Mesenchymal stem cell (in vitro differentiated cells and primary cell): ENCODE results near the gene TCP11.

Experiments
- DNase-seq: peaks from one replicate; pipeline ENCODE4 v3.0.0-alpha.2; 2013
- H2AFZ ChIP-seq: one replicate; pipeline ENCODE4 v1.6.1; 2013; ENCODE audit warnings: low read depth, mild to moderate bottlenecking, control low read depth, inconsistent platforms, low read length, moderate library complexity
- H2AK5ac ChIP-seq: 2 replicates; pipeline ENCODE4 v1.6.1; 2013; ENCODE audit warnings: low read length, moderate library complexity, mild to moderate bottlenecking, inconsistent platforms; ENCODE audit not compliant: severe bottlenecking
- H2BK120ac ChIP-seq: one replicate; pipeline ENCODE4 v1.6.1; 2013; ENCODE audit warnings: low read depth, mild to moderate bottlenecking, inconsistent platforms, low read length, moderate library complexity
- H2BK12ac ChIP-seq, 2 experiments: one replicate each; pipeline ENCODE4 v1.6.1; 2013; ENCODE audit warnings: inconsistent platforms in 2 of 2, low read length in 2 of 2, mild to moderate bottlenecking in 2 of 2, moderate library complexity in 2 of 2, control low read depth in 1 of 2
- H2BK15ac ChIP-seq: one replicate; pipeline ENCODE4 v1.6.1; 2013; ENCODE audit warnings: mild to moderate bottlenecking, low read depth, inconsistent platforms; ENCODE audit not compliant: poor library complexity, severe bottlenecking
- H2BK5ac ChIP-seq: 2 replicates; pipeline ENCODE4 v1.6.1; 2013; ENCODE audit warnings: low read depth, mild to moderate bottlenecking, low read length, control low read depth, inconsistent platforms; ENCODE audit not compliant: poor library complexity, severe bottlenecking
- H3K14ac ChIP-seq, 2 experiments: one replicate each; pipeline ENCODE4 v1.6.1; 2013; ENCODE audit warnings: inconsistent platforms in 2 of 2, low read length in 2 of 2, control low read depth in 1 of 2, mild to moderate bottlenecking in 1 of 2, moderate library complexity in 1 of 2
- H3K18ac ChIP-seq, 2 experiments: one replicate each; pipeline ENCODE4 v1.6.1; 2013; ENCODE audit warnings: inconsistent platforms in 2 of 2, low read length in 2 of 2, control low read depth in 1 of 2, low read depth in 1 of 2, mild to moderate bottlenecking in 1 of 2
- H3K23ac ChIP-seq, 2 experiments: one replicate each; pipeline ENCODE4 v1.6.1; 2013; ENCODE audit warnings: inconsistent platforms in 2 of 2, low read length in 2 of 2, mild to moderate bottlenecking in 2 of 2, moderate library complexity in 2 of 2, control low read depth in 1 of 2
- H3K27ac ChIP-seq: 2 replicates; pipeline ENCODE4 v1.5.1; 2013; ENCODE audit warnings: mild to moderate bottlenecking, moderate library complexity, low read length, control low read depth, inconsistent platforms; ENCODE audit not compliant: poor library complexity, severe bottlenecking
- H3K27me3 ChIP-seq, 2 experiments: 2 replicates each; pipeline versions ENCODE4 v1.6.1 to v1.7.0; 2013; ENCODE audit warnings: low read length in 2 of 2, mild to moderate bottlenecking in 2 of 2, moderate library complexity in 2 of 2, control low read depth in 1 of 2, inconsistent platforms in 1 of 2; ENCODE audit not compliant: control insufficient read depth in 1 of 2, insufficient read depth in 1 of 2
- H3K36me3 ChIP-seq, 2 experiments: 2 replicates each; pipeline versions ENCODE4 v1.6.1 to v1.7.0; 2013; ENCODE audit warnings: low read length in 2 of 2, control low read depth in 1 of 2, inconsistent platforms in 1 of 2, low read depth in 1 of 2, mild to moderate bottlenecking in 1 of 2; ENCODE audit not compliant: insufficient read depth in 2 of 2, control insufficient read depth in 1 of 2
- H3K4ac ChIP-seq, 2 experiments: one replicate each; pipeline ENCODE4 v1.6.1; 2013; ENCODE audit warnings: inconsistent platforms in 2 of 2, low read length in 2 of 2, mild to moderate bottlenecking in 2 of 2, moderate library complexity in 2 of 2, control low read depth in 1 of 2, low read depth in 1 of 2
- H3K4me1 ChIP-seq: 2 replicates; pipeline ENCODE4 v1.6.1; 2013; ENCODE audit warnings: low read depth, low read length, control low read depth; ENCODE audit not compliant: control insufficient read depth, insufficient read depth
- H3K4me2 ChIP-seq: 2 replicates; pipeline ENCODE4 v1.6.1; 2013; ENCODE audit warnings: low read length, mild to moderate bottlenecking, inconsistent platforms; ENCODE audit not compliant: poor library complexity, severe bottlenecking
- H3K4me3 ChIP-seq, 2 experiments: 2 replicates each; pipeline versions ENCODE4 v1.5.1 to v1.7.0; 2013; ENCODE audit warnings: low read length in 2 of 2, mild to moderate bottlenecking in 2 of 2, control low read depth in 1 of 2, low read depth in 1 of 2; ENCODE audit not compliant: insufficient read depth in 1 of 2
- H3K79me1 ChIP-seq: replicated peaks from 2 replicates; pipeline ENCODE4 v1.6.1; 2013; ENCODE audit warnings: mild to moderate bottlenecking, control low read depth, low read length, inconsistent platforms; ENCODE audit not compliant: poor library complexity, severe bottlenecking
- H3K9ac ChIP-seq: 2 replicates; pipeline ENCODE4 v1.7.0; 2013; ENCODE audit warnings: mild to moderate bottlenecking, low read length, moderate library complexity
- H3K9me3 ChIP-seq: 2 replicates; pipeline ENCODE4 v1.7.0; 2013; ENCODE audit warnings: mild to moderate bottlenecking, low read length; ENCODE audit not compliant: control insufficient read depth
- H4K8ac ChIP-seq: one replicate; pipeline ENCODE4 v1.6.1; 2013; ENCODE audit warnings: inconsistent platforms, mild to moderate bottlenecking, low read length, moderate library complexity
- H4K91ac ChIP-seq: one replicate; pipeline ENCODE4 v1.6.1; 2013; ENCODE audit warnings: mild to moderate bottlenecking, low read length, inconsistent platforms
- WGBS: methylation state at CpG from one replicate; pipeline ENCODE4 v1.1.7; 2013; ENCODE audit warnings: mixed read lengths; 5-methylcytosine and 5-hydroxymethylcytosine counted together

Gene TCP11

GRCh38 chr6:35148167-35148741 is 7.1 kb upstream of the TCP11 start:
- H3K9ac ChIP-seq, result peak overlapping the region; percentile 19
- H3K79me1 ChIP-seq, result no peaks in the 10 kb centered on the region
- WGBS, result 0% methylated on average over 8 of the region's 8 CpGs
- no peak overlapping the region for H2AFZ ChIP-seq
- no peak overlapping the region for H3K18ac ChIP-seq
- H4K91ac ChIP-seq, result no peak overlapping the region
- H3K14ac ChIP-seq, result no peak overlapping the region
- DNase-seq, result peak; percentile 28
- no peak overlapping the region for H3K27ac ChIP-seq
- H3K4ac ChIP-seq, result no peak overlapping the region
- H2AK5ac ChIP-seq, result no peak overlapping the region
- H2BK15ac ChIP-seq, result no peak overlapping the region
- no peak overlapping the region for H2BK5ac ChIP-seq
- H3K9me3 ChIP-seq, result no peaks in the 10 kb centered on the region
- no peaks in the 10 kb centered on the region for H3K36me3 ChIP-seq
- no peak overlapping the region for H2BK120ac ChIP-seq
- no peak overlapping the region for H3K4me3 ChIP-seq
- H4K8ac ChIP-seq, result peak overlapping the region; percentile 67
- peak overlapping the region; percentile 57 for H3K4me2 ChIP-seq
- no peak overlapping the region for H2BK12ac ChIP-seq
- peaks cover 6% of the 10 kb centered on the region for H3K4me1 ChIP-seq
- no peaks in the 10 kb centered on the region for H3K27me3 ChIP-seq
- no peak overlapping the region for H3K23ac ChIP-seq

- Histone ChIP-seq H4K8ac (no peak overlapping the region), H2BK15ac (no peak overlapping the region), H3K14ac (no peak overlapping the region), H3K4me1 (peaks cover 7% of the 10 kb centered on the region), H3K18ac (no peak overlapping the region), H3K4ac (no peak overlapping the region), H4K91ac (no peak overlapping the region), H3K23ac (no peak overlapping the region), H3K27me3 (no peaks in the 10 kb centered on the region), H3K27ac (no peak overlapping the region), H2AFZ (no peak overlapping the region), H2BK5ac (no peak overlapping the region), H3K36me3 (no peaks in the 10 kb centered on the region), H3K4me2 (no peak overlapping the region), H3K9ac (no peak overlapping the region), H2AK5ac (no peak overlapping the region), H2BK12ac (no peak overlapping the region), H3K79me1 (no peaks in the 10 kb centered on the region), H3K4me3 (no peak overlapping the region), H2BK120ac (no peak overlapping the region), H3K9me3 (no peaks in the 10 kb centered on the region)
- WGBS, result no CpG with 5 or more reads among the region's 3 CpGs
- DNase-seq, result no peak
Measured at GRCh38 chr6:35147486-35147885, 6.3 kb upstream of the TCP11 start.

GRCh38 chr6:35147026-35147425 is 5.9 kb upstream of the TCP11 start:
- no peaks in the 10 kb centered on the region for H3K79me1 ChIP-seq
- no peaks in the 10 kb centered on the region for H3K27me3 ChIP-seq
- H3K14ac ChIP-seq, result no peak overlapping the region
- no peak overlapping the region for H2BK15ac ChIP-seq
- H2BK120ac ChIP-seq, result no peak overlapping the region
- no peak for DNase-seq
- H2AK5ac ChIP-seq, result no peak overlapping the region
- 94% methylated on average over 3 of the region's 3 CpGs for WGBS
- no peak overlapping the region for H3K4me2 ChIP-seq
- no peak overlapping the region for H2AFZ ChIP-seq
- H3K9ac ChIP-seq, result peak overlapping the region; percentile 4
- no peak overlapping the region for H3K4ac ChIP-seq
- no peak overlapping the region for H3K23ac ChIP-seq
- no peaks in the 10 kb centered on the region for H3K9me3 ChIP-seq
- no peak overlapping the region for H3K27ac ChIP-seq
- H3K36me3 ChIP-seq, result no peaks in the 10 kb centered on the region
- H4K91ac ChIP-seq, result no peak overlapping the region
- H2BK12ac ChIP-seq, result no peak overlapping the region
- H4K8ac ChIP-seq, result no peak overlapping the region
- no peak overlapping the region for H3K4me3 ChIP-seq
- H2BK5ac ChIP-seq, result no peak overlapping the region
- H3K18ac ChIP-seq, result no peak overlapping the region
- H3K4me1 ChIP-seq, result peaks cover 8% of the 10 kb centered on the region

- H3K4me2 ChIP-seq, result no peak overlapping the region
- no peak overlapping the region for H2AFZ ChIP-seq
- H3K27me3 ChIP-seq, result no peaks in the 10 kb centered on the region
- H2BK12ac ChIP-seq, result no peak overlapping the region
- H2AK5ac ChIP-seq, result no peak overlapping the region
- H4K91ac ChIP-seq, result no peak overlapping the region
- peaks cover 8% of the 10 kb centered on the region for H3K4me1 ChIP-seq
- no peak overlapping the region for H3K18ac ChIP-seq
- H3K14ac ChIP-seq, result no peak overlapping the region
- H3K9ac ChIP-seq, result peak overlapping the region; percentile 4
- H2BK5ac ChIP-seq, result no peak overlapping the region
- H3K79me1 ChIP-seq, result no peaks in the 10 kb centered on the region
- no peak overlapping the region for H4K8ac ChIP-seq
- no peaks in the 10 kb centered on the region for H3K9me3 ChIP-seq
- DNase-seq, result peak; percentile 59
- no peaks in the 10 kb centered on the region for H3K36me3 ChIP-seq
- no peak overlapping the region for H3K23ac ChIP-seq
- H2BK15ac ChIP-seq, result no peak overlapping the region
- H2BK120ac ChIP-seq, result no peak overlapping the region
- H3K4me3 ChIP-seq, result no peak overlapping the region
- WGBS, result 62% methylated on average over 6 of the region's 6 CpGs
- no peak overlapping the region for H3K4ac ChIP-seq
- no peak overlapping the region for H3K27ac ChIP-seq
Measured at GRCh38 chr6:35146453-35146852, 5.3 kb upstream of the TCP11 start.
